Activated CD4-positive, alpha-beta T cell treated with anti-CD3 and anti-CD28 coated beads, Interleukin-2, amount 10 ng/mL, durations not matched to agents 7 days and 5 days (primary cell): Measurements from ENCODE around the gene NR2F1-AS1. TPM values are rescaled to one million over a fixed set of nuclear protein-coding genes. Genes with fewer than 3 reads are reported as not detected.

Source experiments
- CTCF ChIA-PET: fragments of 350-600 bp; sonication (Branson Sonifier 250); formaldehyde crosslinking; loops from one replicate; lab custom pipeline; 2021; ENCODE audit warnings: antibody characterized with exemption; lab: Charles Lee
- POLR2A ChIA-PET: fragments of 350-600 bp; sonication (Branson Sonifier 250); formaldehyde crosslinking; loops from one replicate; lab custom pipeline; 2021; ENCODE audit warnings: antibody characterized with exemption; lab: Charles Lee
- DNase-seq: peaks from one replicate; pipeline ENCODE4 v3.0.0-alpha.2; 2020
- H3K27ac Mint-ChIP-seq: one replicate; pipeline ENCODE4 v1.8.0; 2021; ENCODE audit warnings: mild to moderate bottlenecking, moderate library complexity, mixed read lengths
- H3K27me3 Mint-ChIP-seq: one replicate; pipeline ENCODE4 v1.8.0; 2021; ENCODE audit warnings: mixed read lengths
- H3K36me3 Mint-ChIP-seq: one replicate; pipeline ENCODE4 v1.8.0; 2021; ENCODE audit warnings: low read depth, mixed read lengths
- H3K4me1 Mint-ChIP-seq: one replicate; pipeline ENCODE4 v1.8.0; 2021; ENCODE audit warnings: mixed read lengths
- H3K4me3 Mint-ChIP-seq: one replicate; pipeline ENCODE4 v1.8.0; 2021; ENCODE audit warnings: mild to moderate bottlenecking, moderate library complexity, mixed read lengths
- H3K9me3 Mint-ChIP-seq: one replicate; pipeline ENCODE4 v1.8.0; 2021; ENCODE audit warnings: mixed read lengths
- total RNA-seq, 2 experiments: library from RNA; stranded (reverse); gene quantifications; one replicate each; pipeline ENCODE4 v1.2.3, GENCODE V29; 2021

The NR2F1-AS1 gene
- total RNA-seq, 2 experiments from 2014 or later, result not detected

DNA sequence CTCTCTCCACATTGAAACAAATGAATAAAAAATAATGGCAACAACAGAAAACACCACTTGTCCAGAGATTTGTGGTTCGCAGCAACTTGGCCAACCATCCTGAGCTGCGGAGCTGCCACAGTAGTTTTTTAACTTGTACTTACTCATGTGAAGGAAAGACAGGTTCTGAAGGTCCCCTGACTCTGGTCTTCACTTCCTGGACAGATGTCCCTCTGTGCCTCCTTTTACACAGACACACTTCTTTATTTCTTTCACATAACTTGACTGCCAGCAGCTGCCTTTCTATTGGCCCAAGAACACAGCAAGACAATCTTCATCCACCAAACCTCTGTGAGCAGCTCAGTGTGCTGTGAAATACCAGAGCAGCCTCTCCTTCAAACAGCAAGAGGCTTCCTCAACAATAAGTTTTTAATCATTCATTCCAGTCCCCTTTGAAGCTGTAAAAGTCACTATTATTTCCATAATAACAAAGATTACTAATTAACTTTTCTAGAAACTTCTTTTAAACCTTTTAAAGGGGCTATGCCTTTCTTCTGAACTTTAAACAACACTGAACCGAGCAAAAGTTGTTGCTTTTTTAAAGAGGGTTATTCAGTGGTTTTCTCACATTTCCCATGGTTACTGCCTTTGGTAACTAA, 198.7 kb downstream of the NR2F1-AS1 start:
- POLR2A ChIA-PET, result no interaction called here
- H3K27me3 Mint-ChIP-seq, result no peaks in the 10 kb centered on the region
- no peaks in the 10 kb centered on the region for H3K4me1 Mint-ChIP-seq
- DNase-seq, result no peak
- no peak overlapping the region for H3K4me3 Mint-ChIP-seq
- no peak overlapping the region for H3K27ac Mint-ChIP-seq
- H3K9me3 Mint-ChIP-seq, result no peaks in the 10 kb centered on the region
- H3K36me3 Mint-ChIP-seq, result no peaks in the 10 kb centered on the region
- CTCF ChIA-PET, result no interaction called here

DNA sequence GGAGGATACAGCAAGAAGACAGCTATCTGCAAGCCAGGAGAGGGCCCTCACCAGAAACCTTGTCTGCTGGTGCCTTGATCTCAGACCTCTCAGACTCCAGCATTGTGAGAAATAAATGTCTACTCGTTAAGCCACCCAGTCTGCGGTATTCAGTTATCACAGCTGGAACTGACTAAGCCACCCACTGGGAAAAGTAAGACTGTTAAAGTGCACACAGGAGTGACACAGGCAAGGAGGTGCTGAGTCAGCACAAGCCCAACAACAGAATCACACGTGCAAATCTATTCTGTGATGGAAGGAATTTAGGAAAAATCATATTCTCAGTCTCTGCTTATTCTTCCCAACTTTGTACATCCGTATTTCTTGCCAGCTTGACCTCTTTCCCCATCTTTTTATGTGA, 200.0 kb downstream of the NR2F1-AS1 start:
- Mint-ChIP-seq H3K27me3 (no peaks in the 10 kb centered on the region), H3K9me3 (no peaks in the 10 kb centered on the region), H3K4me3 (no peak overlapping the region), H3K27ac (no peak overlapping the region), H3K36me3 (no peaks in the 10 kb centered on the region), H3K4me1 (no peaks in the 10 kb centered on the region)
- ChIA-PET CTCF (no interaction called here), POLR2A (no interaction called here)
- no peak for DNase-seq

DNA sequence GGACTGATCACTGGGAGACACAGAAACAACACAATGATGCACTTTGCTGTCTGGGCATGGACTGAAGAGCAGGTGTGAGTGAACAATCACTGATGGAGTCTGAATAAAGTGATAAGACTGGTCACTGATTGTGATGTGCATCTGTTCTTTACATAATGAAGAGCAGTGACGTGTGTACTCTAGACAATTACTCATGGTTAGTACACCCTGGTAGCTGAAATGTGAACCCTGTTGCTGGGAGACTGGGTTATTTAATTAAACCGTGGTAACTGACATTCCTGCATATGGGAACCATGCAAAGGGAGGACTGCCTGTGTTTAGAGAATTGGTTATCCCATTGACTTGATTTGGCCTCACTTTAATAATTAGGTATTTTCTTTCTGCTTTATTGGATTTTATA, 202.9 kb downstream of the NR2F1-AS1 start:
- ChIA-PET CTCF (no interaction called here), POLR2A (no interaction called here)
- H3K27ac Mint-ChIP-seq, result no peak overlapping the region
- no peak for DNase-seq
- no peaks in the 10 kb centered on the region for H3K4me1 Mint-ChIP-seq
- no peak overlapping the region for H3K4me3 Mint-ChIP-seq
- no peaks in the 10 kb centered on the region for H3K9me3 Mint-ChIP-seq
- no peaks in the 10 kb centered on the region for H3K36me3 Mint-ChIP-seq
- no peaks in the 10 kb centered on the region for H3K27me3 Mint-ChIP-seq

DNA sequence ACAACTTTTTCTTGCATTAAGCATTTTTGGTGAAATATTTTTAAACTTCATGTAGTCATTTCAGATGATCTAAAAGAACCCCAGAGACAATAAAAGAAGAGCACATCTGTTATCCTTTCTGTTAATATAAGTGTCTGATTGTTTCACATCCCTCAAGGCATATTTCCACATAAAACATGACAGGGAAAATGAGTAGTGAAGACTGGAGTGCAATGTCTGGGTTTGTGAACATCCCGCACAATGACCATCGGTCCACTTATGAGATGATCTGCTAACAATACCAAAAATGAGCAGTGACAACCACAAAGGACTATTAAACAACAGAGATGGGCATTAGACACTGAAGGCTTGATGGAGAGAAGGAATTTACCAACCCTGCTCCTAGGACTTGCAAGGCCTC, 209.1 kb downstream of the NR2F1-AS1 start:
- H3K9me3 Mint-ChIP-seq, result no peaks in the 10 kb centered on the region

DNA sequence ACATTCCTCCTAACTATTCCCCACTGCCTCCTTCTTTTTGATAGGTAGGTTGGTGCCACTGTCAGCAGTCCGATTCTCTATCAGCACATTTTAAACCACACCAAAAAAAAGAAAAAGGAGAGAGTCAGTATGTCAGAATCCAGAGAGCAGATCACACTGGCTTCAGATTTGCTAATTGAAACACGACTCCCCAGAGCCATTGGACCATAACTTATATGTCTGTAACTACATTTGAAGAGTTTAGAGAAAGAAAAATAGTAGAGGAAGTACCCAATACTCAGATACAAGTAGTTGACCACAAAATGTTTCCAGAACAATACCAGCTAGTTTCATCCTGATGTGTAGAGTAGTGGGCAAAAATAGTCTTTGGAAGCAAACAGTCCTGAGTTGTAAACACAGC, 216.6 kb downstream of the NR2F1-AS1 start:
- no peaks in the 10 kb centered on the region for H3K4me1 Mint-ChIP-seq
- no peaks in the 10 kb centered on the region for H3K9me3 Mint-ChIP-seq
- no peak overlapping the region for H3K27ac Mint-ChIP-seq
- POLR2A ChIA-PET, result no interaction called here
- no peak overlapping the region for H3K4me3 Mint-ChIP-seq
- no peaks in the 10 kb centered on the region for H3K27me3 Mint-ChIP-seq
- no peaks in the 10 kb centered on the region for H3K36me3 Mint-ChIP-seq
- DNase-seq, result no peak
- CTCF ChIA-PET, result no interaction called here

More for the DNA sequence above, 209.1 kb downstream of the NR2F1-AS1 start:
- Mint-ChIP-seq H3K27me3 (peaks cover 2% of the 10 kb centered on the region), H3K27ac (no peak overlapping the region), H3K36me3 (no peaks in the 10 kb centered on the region), H3K4me1 (no peaks in the 10 kb centered on the region), H3K4me3 (no peak overlapping the region)
- ChIA-PET POLR2A (no interaction called here), CTCF (no interaction called here)
- no peak for DNase-seq

DNA sequence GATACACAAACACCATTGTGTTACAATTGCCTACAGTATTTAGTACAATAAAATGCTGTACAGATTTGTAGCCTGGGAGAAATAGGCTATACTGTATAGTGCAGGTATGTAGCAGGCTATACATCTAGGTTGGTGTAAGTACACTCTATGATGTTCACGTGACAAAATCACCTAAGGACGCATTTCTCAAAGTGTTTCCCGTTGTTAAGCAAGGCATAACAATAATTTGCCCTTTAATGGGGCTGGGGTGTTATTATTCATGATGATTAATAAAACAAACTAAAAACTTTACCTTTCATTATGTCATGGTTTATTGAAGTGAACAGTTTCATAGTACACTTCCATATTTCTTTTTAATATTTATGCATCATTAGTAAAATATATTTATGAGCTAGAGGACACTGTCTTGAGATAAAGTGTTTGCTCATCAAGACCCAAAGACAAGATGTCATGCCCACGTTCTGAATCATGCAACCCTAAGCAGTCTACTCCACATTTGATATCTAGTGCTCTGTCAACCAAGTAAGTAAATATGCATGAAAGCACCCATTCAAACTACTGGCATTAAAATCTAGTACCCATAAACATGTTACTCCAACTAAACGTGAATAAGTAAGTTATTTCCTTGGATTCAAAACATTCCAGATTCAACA, 220.5 kb downstream of the NR2F1-AS1 start:
- Mint-ChIP-seq H3K36me3 (no peaks in the 10 kb centered on the region), H3K4me1 (no peaks in the 10 kb centered on the region), H3K4me3 (no peak overlapping the region), H3K27me3 (no peaks in the 10 kb centered on the region), H3K27ac (no peak overlapping the region), H3K9me3 (no peaks in the 10 kb centered on the region)
- CTCF ChIA-PET, result no interaction called here
- DNase-seq, result no peak
- POLR2A ChIA-PET, result no interaction called here

DNA sequence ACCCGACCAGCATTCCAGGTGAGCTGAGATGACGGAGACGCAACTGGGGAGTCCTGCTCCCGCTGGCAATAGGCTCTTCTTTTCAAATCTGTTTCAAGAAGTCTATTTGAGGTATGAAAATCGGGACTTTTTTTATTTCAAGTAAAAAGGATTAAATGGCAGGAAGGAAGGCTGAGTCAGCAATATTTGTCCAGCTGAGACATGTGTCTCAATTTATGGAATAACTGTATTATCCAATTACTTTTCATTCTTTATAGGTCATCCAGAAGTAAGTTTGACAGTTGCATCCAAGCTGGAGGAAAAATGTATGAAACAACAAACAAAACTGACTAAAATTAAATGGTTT, 221.1 kb downstream of the NR2F1-AS1 start:
- H3K9me3 Mint-ChIP-seq, result no peaks in the 10 kb centered on the region
- H3K36me3 Mint-ChIP-seq, result no peaks in the 10 kb centered on the region
- no peaks in the 10 kb centered on the region for H3K4me1 Mint-ChIP-seq
- no peak overlapping the region for H3K27ac Mint-ChIP-seq
- ChIA-PET CTCF (no interaction called here), POLR2A (no interaction called here)
- no peak overlapping the region for H3K4me3 Mint-ChIP-seq
- H3K27me3 Mint-ChIP-seq, result no peaks in the 10 kb centered on the region
- no peak for DNase-seq

Other genes with a start within 250 kb of the NR2F1-AS1 start
- not detected for gene NR2F1, start 2.0 kb upstream of the NR2F1-AS1 start, total RNA-seq
- 1 to 10 TPM in 1 of 2 experiments, under 1 TPM in 1; 0.97 to 1.1 TPM for gene POU5F2, start 160.4 kb upstream of the NR2F1-AS1 start, total RNA-seq